Renal cortex interstitium (tissue), 11 donors: ENCODE data around the gene TSPAN15. TPM values are rescaled to one million over a fixed set of nuclear protein-coding genes. Genes with fewer than 3 reads are reported as not detected.

Experiments
- DNase-seq, 11 donors: peaks; one replicate each; pipeline ENCODE4 v3.0.0-alpha.2; 2013; ENCODE audit warnings: low read depth in 9 of 11, low spot score in 4 of 11; ENCODE audit errors: extremely low read depth in 1 of 11
- polyA plus RNA-seq, 3 donors: library from polyadenylated mRNA; unstranded; fragments of 120-200 nt; gene quantifications; one replicate each; pipeline ENCODE4 v1.2.1, GENCODE V29; 2013; ENCODE audit not compliant: insufficient read length in 3 of 3

Gene TSPAN15
- polyA plus RNA-seq, 3 donors, result 42.3 to 56.0 (median 46.8) TPM

DNA sequence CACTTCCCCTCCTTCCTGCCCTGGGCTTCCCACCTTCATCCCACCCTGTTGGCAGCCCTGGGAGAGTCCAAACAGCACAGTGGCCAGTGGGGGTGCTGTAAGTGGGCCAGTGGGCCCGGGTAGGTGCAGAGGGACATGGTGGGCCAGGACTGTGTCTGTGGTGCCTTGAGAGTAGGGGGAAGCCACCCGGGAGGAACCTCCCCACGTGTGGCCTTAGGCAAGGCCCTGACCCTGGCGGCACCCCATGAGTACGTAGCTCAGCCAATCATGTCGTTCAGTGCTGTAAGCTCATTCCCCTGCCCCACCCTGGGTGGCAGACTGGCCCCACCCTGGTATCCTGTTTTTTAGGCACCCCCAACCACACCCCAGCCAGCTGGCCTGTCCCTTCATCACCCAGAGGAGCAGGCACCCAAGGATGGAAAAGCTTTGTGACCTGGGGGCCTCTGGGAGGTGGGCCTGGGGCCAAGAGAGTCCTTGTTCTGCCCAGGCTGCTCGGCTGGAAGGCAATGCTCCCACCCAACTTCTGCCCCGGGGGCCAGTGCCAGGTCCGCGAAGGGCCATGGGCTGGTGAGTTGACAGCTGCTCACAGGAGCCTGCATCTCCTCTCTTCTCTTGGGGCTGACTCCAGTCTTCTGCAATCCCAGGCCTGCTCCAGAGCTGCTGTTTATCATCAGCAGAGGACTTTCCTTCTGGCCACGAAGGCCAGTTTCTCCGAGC, 41.6 kb downstream of the TSPAN15 start:
- no peak for DNase-seq

GRCh38 chr10:69494626-69495558, 43.6 kb downstream of the TSPAN15 start:
- no peak for DNase-seq

DNA sequence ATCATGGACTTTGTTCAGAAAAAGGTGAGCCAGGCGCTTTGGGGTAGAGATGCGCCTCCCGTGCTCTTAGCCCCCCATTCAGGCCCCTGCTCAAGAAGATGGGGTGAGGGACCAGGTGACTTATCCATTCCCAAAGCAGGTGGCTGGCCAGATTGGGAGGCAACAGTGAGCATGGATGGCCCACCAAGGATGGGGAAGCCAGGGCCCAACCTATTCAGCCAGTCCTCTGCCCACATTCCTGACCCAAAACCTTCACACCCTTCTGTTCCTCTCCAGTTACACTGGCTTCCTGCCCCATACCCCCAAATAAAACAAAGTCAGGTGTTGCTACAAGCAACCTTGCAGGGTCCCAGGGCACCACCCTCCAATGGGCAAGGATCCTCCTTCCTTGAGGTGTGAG, 44.4 kb downstream of the TSPAN15 start:
- DNase-seq, result no peak

DNA sequence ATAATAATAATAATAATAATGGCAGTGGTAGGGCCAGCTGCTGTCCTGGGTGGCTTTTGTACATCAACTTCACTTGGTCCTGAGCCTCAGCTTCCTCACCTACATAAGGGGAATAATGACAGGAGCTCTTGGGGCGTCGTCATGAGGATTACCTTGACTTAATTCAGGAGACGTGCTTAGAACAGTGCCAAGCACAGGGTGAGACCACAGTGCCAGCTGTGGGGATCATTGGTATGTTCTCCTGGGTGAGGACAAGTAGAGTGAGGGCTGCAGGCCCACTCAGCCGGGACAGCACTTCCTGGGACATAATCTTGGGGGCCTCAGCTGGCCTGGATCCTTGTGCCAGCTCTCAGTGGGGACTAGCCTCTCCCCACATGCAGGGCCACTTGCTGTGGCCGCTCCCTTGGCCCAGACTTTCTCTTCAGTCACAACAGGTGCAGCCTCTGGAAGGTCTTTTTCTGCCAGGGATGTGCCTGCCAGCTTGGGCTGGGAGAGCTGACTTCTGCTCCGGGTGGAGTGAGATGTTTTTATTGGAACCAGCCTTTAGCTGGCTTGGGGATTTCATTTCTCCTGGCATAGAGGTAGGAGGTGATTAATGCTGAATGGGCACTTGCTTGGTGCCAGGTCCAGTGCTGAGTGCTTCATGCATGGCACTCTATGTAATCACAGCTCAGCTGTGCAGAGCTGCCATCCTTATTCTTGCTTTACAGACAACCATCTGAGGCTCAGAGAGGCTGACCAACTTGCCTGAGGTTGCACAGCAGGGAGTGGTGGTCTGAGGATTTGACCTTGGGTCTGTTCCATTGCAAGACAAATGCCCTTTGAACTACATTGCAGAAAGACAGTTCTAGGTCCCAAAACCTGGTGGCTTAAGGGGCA, 45.3 kb downstream of the TSPAN15 start:
- no peak for DNase-seq

DNA sequence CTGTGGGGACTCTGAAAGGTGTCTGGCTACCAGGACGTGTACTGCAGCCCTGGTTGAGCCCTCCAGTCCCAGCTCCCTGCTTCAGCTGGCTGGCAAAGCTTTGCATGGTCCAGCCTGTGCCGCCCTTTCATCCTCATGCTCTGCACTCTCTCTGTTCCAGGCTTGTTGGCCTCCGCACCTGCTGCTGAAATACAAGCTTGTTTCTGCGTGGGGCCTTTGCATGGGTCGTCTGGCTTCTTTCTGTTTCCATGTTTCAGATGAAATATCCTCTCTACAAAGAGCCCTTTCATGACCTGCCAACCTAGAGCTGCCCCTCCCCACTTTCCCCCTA, 45.9 kb downstream of the TSPAN15 start:
- DNase-seq, result no peak

- DNase-seq, result no peak
Observed at GRCh38 chr10:69497611-69498390, 46.5 kb downstream of the TSPAN15 start.

DNA sequence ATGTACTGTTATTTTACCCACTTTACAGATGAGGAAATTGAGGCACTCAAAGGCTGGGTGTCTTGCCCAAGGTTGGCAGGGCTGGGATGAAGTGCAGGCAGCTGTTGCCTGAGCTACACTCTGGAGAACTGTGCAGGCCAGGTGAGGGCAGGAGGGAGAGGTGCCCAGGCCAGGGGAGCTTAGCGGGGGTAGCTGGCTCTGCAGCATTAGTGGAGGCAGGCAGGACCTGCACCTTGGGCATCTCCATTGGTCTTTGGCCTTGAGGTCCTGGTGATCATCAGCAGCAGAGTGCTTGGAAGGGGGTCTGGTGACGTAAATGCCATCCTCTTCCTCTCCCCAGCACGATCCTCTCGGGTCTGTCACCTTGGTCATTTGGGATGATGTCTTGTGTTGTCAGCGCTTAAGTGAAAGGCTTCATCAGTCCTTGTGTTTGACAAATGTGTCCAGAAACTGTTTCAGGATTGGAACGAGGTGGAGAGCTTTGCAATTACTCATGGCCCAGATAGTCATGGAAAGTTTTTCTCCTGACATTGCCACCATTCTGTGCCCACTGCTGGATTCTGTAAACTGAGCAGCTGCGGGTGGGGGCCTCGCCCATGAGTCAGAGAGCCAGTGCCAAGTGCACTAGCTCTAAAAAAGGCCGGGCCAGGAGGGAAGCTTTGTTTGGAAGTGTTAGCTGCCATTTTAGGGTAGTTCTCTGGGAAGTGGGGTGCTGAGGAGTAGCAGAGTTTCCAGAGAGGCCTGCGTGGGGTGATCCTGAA, 47.6 kb downstream of the TSPAN15 start:
- DNase-seq, result no peak

- no peak for DNase-seq
Observed at GRCh38 chr10:69499726-69500689, 48.7 kb downstream of the TSPAN15 start.

GRCh38 chr10:69500864-69501468, 49.7 kb downstream of the TSPAN15 start:
- no peak for DNase-seq

DNA sequence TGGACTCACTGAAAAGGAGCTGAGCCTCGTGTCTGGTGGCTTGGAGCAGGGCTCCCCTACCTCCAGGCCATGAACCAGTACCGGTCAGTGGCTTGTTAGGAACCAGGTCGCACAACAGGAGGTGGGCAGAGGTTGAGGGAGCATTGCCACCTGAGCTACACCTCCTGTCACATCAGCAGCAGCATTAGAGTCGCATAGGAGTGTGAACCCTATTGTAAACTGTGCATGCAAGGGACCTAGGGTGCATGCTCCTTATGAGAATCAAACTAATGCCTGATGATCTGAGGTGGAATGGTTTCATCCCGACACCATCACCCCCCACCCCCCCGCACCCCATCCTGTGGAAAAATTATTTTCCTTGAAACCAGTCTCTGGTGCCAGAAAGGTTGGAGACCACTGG, 50.4 kb downstream of the TSPAN15 start:
- no peak for DNase-seq

DNA sequence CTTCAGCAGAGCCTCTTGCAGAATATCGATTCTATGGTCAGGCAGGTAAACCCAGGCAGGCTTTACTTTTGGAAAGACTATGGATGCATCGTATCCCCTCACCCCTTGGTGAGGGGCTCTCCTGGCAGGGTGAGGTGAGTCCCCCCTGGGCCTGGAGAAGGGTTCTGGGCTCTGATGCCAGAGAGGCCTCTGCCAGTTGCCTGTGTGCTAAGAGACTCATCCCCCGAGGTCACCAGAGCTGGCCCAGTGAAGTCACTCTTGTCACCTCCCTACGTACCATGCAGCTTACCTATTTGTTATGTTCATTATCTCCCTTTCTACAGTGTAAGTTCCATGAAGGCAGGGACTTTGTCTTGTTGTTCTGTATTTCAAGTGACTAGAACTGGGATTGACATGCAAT, 51.3 kb downstream of the TSPAN15 start:
- no peak for DNase-seq

- no peak for DNase-seq
Observed at GRCh38 chr10:69503001-69503895, 52.0 kb downstream of the TSPAN15 start.

GRCh38 chr10:69503896-69504265, 52.6 kb downstream of the TSPAN15 start:
- DNase-seq, result no peak

DNA sequence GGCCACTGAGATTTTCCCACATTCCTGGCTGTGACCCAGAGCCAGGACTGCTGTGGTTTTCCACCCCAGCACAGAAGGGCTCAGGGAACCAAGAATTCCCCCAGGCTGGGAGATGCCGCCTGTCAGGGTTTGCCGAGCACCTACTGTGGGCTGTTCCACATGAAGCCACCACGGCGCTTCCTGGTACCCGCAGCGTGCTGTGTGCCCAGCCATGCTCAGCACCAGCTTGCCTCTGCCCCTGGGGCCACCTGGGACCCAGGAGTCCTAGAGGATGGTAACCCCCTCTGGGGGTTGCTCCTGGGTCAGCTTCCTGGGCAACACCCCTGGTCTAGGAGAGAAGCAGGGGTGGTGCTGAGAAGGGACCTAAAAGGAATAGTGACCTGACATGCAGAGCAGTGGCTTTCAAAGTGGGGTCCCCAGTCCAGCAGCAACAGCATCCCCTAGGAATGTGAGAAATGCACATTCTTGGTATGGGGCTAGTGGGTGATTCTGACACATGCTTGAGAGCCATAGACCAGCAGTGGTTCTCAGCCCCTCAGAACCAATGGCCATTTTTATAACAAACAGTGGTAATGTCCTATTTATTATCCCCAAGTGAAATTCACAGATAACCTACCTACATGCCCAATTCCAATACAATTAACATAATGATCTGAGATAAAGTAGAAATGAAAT, 53.4 kb downstream of the TSPAN15 start:
- no peak for DNase-seq

- no peak for DNase-seq
Observed at GRCh38 chr10:69505636-69506318, 54.5 kb downstream of the TSPAN15 start.
